PC-9 (cell line): ENCODE data around the gene MYH11. TPM values are rescaled to one million over a fixed set of nuclear protein-coding genes. Genes with fewer than 3 reads are reported as not detected.
A peak's percentile ranks its signal among the peaks of the same experiment; 100 is the strongest.

Source experiments
- BruUV-seq: library from RNA; stranded (reverse); fragments of 400-500 nt; replicated peaks from 2 replicates; lab custom pipeline; 2021; lab: Mats Ljungman, UMichigan
- CTCF ChIA-PET: fragments of 300-600 bp; sonication (Branson Sonifier 250); formaldehyde crosslinking; loops from one replicate; lab custom pipeline; 2022; ENCODE audit warnings: antibody characterized with exemption; lab: Charles Lee
- POLR2A ChIA-PET: fragments of 300-600 bp; sonication (Branson Sonifier 250); formaldehyde crosslinking; loops from one replicate; lab custom pipeline; 2022; ENCODE audit warnings: antibody characterized with exemption; ENCODE audit not compliant: unreplicated experiment; lab: Charles Lee
- DNase-seq, 2 experiments: peaks; one replicate each; pipeline versions ENCODE4 v3.0.0 to v3.0.0-alpha.2; 2015 to 2022; ENCODE audit warnings: mixed read lengths in 1 of 2
- H2AFZ ChIP-seq: fragments of 200-600 bp; sonication (generic); 2 replicates; pipeline ENCODE4 v1.8.1; 2017; ENCODE audit warnings: antibody characterized with exemption
- H3F3A ChIP-seq: fragments of 200-600 bp; sonication (generic); 2 replicates; pipeline ENCODE4 v1.8.1; 2017; ENCODE audit warnings: antibody characterized with exemption, mild to moderate bottlenecking, low read depth; ENCODE audit not compliant: insufficient read depth
- H3K27ac ChIP-seq: fragments of 200-600 bp; sonication (generic); 2 replicates; pipeline ENCODE4 v1.6.1; 2016; ENCODE audit warnings: mixed run types
- H3K27me3 ChIP-seq: fragments of 200-600 bp; sonication (generic); 2 replicates; pipeline ENCODE4 v1.6.1; 2016; ENCODE audit warnings: low read depth, mixed run types; ENCODE audit not compliant: insufficient read depth
- H3K36me3 ChIP-seq: fragments of 200-600 bp; sonication (generic); 2 replicates; pipeline ENCODE4 v1.6.1; 2016; ENCODE audit warnings: low read depth, mixed run types
- H3K4me1 ChIP-seq: fragments of 200-600 bp; sonication (generic); replicated peaks from 2 replicates; pipeline ENCODE4 v1.6.1; 2016; ENCODE audit warnings: mixed run types; ENCODE audit not compliant: insufficient read depth
- H3K4me2 ChIP-seq: fragments of 200-600 bp; sonication (generic); 2 replicates; pipeline ENCODE4 v1.6.1; 2017; ENCODE audit warnings: mixed run types
- H3K4me3 ChIP-seq: fragments of 200-600 bp; sonication (generic); 2 replicates; pipeline ENCODE4 v1.6.1; 2016; ENCODE audit warnings: mixed run types
- H3K79me2 ChIP-seq: fragments of 200-600 bp; sonication (generic); 2 replicates; pipeline ENCODE4 v1.6.1; 2017; ENCODE audit warnings: low read depth, mixed run types
- H3K9me2 ChIP-seq: fragments of 200-600 bp; sonication (generic); 2 replicates; pipeline ENCODE4 v1.8.1; 2017; ENCODE audit warnings: mild to moderate bottlenecking; ENCODE audit not compliant: insufficient read depth
- H3K9me3 ChIP-seq: fragments of 200-600 bp; sonication (generic); 2 replicates; pipeline ENCODE4 v1.8.1; 2016; ENCODE audit warnings: low read depth; ENCODE audit not compliant: insufficient read depth
- H4K20me1 ChIP-seq: fragments of 200-600 bp; sonication (generic); 2 replicates; pipeline ENCODE4 v1.8.1; 2017; ENCODE audit not compliant: insufficient read depth
- CTCF ChIP-seq: fragments of 200-600 bp; sonication (generic); conservative IDR thresholded peaks from 2 replicates; pipeline ENCODE4 v1.6.1; 2017; ENCODE audit warnings: mixed run types, antibody characterized with exemption, mild to moderate bottlenecking, moderate library complexity
- EZH2 ChIP-seq: fragments of 200-600 bp; sonication (generic); IDR thresholded peaks from 2 replicates; pipeline ENCODE4 v1.8.0; 2017; ENCODE audit warnings: antibody characterized with exemption, low read depth
- intact Hi-C: fragments of 100-400 bp; cut with micrococcal nuclease; formaldehyde crosslinking; loops from one replicate; pipeline ENCODE4 v1.10.0; 2022; ENCODE audit not compliant: unreplicated experiment
- total RNA-seq: library from RNA; stranded (reverse); gene quantifications from 2 replicates; pipeline ENCODE4 v1.2.3, GENCODE V29; 2021

Gene MYH11
- total RNA-seq, 1 experiment from 2014 or later = 0.11 TPM

GRCh38 chr16:15873737-15874136 is 16.9 kb upstream of the MYH11 start:
- Histone ChIP-seq H3K36me3 (peaks cover 52% of the 10 kb centered on the region), H3K4me1 (peaks cover 13% of the 10 kb centered on the region), H3K79me2 (peaks cover 32% of the 10 kb centered on the region), H4K20me1 (no peaks in the 10 kb centered on the region), H3K9me3 (no peaks in the 10 kb centered on the region), H2AFZ (no peak overlapping the region), H3F3A (peaks cover 30% of the 10 kb centered on the region; the same call in 1 of the 2 replicates), H3K4me2 (no peak overlapping the region), H3K4me3 (no peak overlapping the region), H3K27me3 (no peaks in the 10 kb centered on the region), H3K27ac (no peak overlapping the region), H3K9me2 (no peaks in the 10 kb centered on the region)
- intact Hi-C loops = no loop called here
- BruUV-seq = no TSS peak
- TF ChIP-seq EZH2 = no peak
- TF ChIP-seq CTCF = no peak
- POLR2A ChIA-PET = no interaction called here
- DNase-seq = no peak
- CTCF ChIA-PET = interaction anchor here (0.6 to 0.8 kb wide), 2 partner anchors 72 to 131 kb away, joined by 4 read pairs; no protein-coding TSS in a partner anchor

DNA sequence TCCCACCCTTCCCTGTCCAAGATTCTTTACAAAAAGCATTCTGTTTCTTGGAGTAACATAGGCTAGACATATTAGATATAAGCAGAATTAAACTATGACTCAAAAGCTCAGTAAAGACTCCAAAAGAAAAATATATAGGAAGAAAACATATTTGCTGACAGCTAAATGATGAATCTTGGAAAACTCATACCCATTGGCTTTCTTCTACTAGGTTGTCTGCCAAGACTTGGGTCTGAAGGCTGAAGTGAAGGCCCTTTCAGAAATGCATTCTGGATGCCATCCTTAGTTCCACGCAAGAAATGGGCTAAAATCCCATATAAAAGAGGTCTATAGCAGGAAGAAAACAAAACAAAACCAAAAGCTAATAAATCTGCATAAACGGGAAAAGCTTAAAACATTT is 16.5 kb upstream of the MYH11 start:
- ChIA-PET POLR2A (no interaction called here), CTCF (interaction anchor here (0.6 kb wide), 2 partner anchors 116 to 132 kb away, joined by 4 to 6 read pairs; no protein-coding TSS in a partner anchor)
- Histone ChIP-seq H3F3A (peaks cover 29% of the 10 kb centered on the region; the same call in 1 of the 2 replicates), H3K9me2 (no peaks in the 10 kb centered on the region), H3K4me3 (no peak overlapping the region), H3K27ac (no peak overlapping the region), H2AFZ (no peak overlapping the region), H3K27me3 (no peaks in the 10 kb centered on the region), H3K79me2 (peaks cover 28% of the 10 kb centered on the region), H4K20me1 (no peaks in the 10 kb centered on the region), H3K9me3 (no peaks in the 10 kb centered on the region), H3K4me2 (no peak overlapping the region), H3K36me3 (peaks cover 49% of the 10 kb centered on the region), H3K4me1 (peaks cover 9% of the 10 kb centered on the region; the same call in 1 of the 2 replicates)
- no TSS peak for BruUV-seq
- no peak for DNase-seq
- intact Hi-C loops = no loop called here
- TF ChIP-seq CTCF = no peak

DNA sequence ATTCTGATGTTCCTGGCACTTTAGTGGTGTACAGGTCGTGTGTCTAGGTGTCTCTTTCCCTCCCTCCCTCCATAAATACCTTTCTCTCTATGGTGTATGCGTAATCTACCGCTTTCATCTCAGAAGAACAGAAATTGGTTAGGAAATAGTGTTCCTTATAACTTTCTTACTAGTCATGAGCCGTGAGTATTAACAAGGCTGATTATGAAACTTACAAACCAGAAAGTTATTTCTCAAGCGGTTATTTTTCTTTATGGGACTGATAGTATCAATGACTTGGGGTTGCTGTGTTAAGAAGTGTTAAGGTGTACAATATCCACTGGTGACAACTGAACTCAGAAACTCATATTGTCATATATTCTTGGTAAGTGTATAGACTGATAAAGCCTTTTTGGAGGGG is 13.2 kb upstream of the MYH11 start:
- intact Hi-C loops = no loop called here
- TF ChIP-seq EZH2 = no peak
- no peak for TF ChIP-seq CTCF
- no peaks in the 10 kb centered on the region for H3K9me3 ChIP-seq
- no peaks in the 10 kb centered on the region for H3K9me2 ChIP-seq
- no peak overlapping the region for H3K4me2 ChIP-seq
- H3K4me3 ChIP-seq = no peak overlapping the region
- ChIA-PET POLR2A (interaction anchor here (0.5 kb wide), 1 partner anchor 204 kb away, joined by 12 read pairs; no protein-coding TSS in a partner anchor), CTCF (no interaction called here)
- H3K36me3 ChIP-seq = peaks cover 41% of the 10 kb centered on the region
- peaks cover 14% of the 10 kb centered on the region for H3K79me2 ChIP-seq
- no peaks in the 10 kb centered on the region for H3K4me1 ChIP-seq
- H2AFZ ChIP-seq = no peak overlapping the region
- H3K27ac ChIP-seq = no peak overlapping the region; the same call in 1 of the 2 replicates
- BruUV-seq = no TSS peak
- H3K27me3 ChIP-seq = no peaks in the 10 kb centered on the region
- peak in 1 of 2 experiments; percentile 63 for DNase-seq
- no peaks in the 10 kb centered on the region for H4K20me1 ChIP-seq
- H3F3A ChIP-seq = peaks cover 17% of the 10 kb centered on the region
